ENCODE data around the gene ARMCX4. TPM values are rescaled to one million over a fixed set of nuclear protein-coding genes. Genes with fewer than 3 reads are reported as not detected.
"Not testable (repeated sequence)": the region's sequence is repeated elsewhere in the genome, so short reads cannot be mapped to it uniquely, and the experiment has no call there.

Gene ARMCX4
- total and polyA plus RNA-seq, 5 donors from 2014 or later: 0.20 to 8.6 (median 1.7) TPM; not detected in 2

DNA sequence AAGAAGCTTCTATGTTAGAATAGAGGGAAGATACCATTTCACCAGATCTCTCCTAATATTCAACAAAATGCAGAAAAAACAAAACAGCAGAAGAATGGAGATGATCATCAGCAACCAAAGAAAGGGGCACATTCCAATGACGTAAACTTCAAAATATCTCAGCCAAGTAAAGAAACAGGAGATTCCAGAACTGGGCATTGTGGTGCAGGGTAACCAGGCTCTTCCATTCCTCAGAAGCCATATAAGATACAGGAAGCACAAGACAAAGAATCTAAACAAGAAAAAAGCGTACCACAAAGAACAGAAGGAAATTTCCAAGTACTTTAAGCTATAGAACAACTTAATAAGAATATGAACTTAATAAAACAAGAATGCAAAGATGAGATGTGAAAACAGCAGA, 6.9 kb upstream of the ARMCX4 start:
- no peak for DNase-seq
- H3K9me3 ChIP-seq (ENCODE audit: control insufficient read depth in 2 of 2, low read length in 2 of 2): no peaks in the 10 kb centered on the region
- no peaks in the 10 kb centered on the region for H3K36me3 Mint-ChIP-seq
- no peaks in the 10 kb centered on the region for H3K4me1 Mint-ChIP-seq
- peaks cover 0 to 3% (median 0%) of the 10 kb centered on the region in 7 donors for H3K9me3 Mint-ChIP-seq
- H3K27ac ChIP-seq (ENCODE audit: insufficient read depth, low read length, poor library complexity, severe bottlenecking): no peak overlapping the region
- H3K4me3 Mint-ChIP-seq: no peak overlapping the region
- H3K36me3 ChIP-seq (ENCODE audit: control insufficient read depth, insufficient read depth, low read length): no peaks in the 10 kb centered on the region
- ATAC-seq (ENCODE audit: low read depth in 2 of 2): no peak
- no peak overlapping the region for H3K27ac Mint-ChIP-seq
- H3K27me3 Mint-ChIP-seq: no peaks in the 10 kb centered on the region
- H3K4me3 ChIP-seq (ENCODE audit: low read depth, low read length): no peak overlapping the region
- H3K27me3 ChIP-seq (ENCODE audit: control insufficient read depth, insufficient read depth, low read length): no peaks in the 10 kb centered on the region
- no peaks in the 10 kb centered on the region for H3K4me1 ChIP-seq (ENCODE audit: control insufficient read depth, insufficient read depth, low read length, poor library complexity, severe bottlenecking)

DNA sequence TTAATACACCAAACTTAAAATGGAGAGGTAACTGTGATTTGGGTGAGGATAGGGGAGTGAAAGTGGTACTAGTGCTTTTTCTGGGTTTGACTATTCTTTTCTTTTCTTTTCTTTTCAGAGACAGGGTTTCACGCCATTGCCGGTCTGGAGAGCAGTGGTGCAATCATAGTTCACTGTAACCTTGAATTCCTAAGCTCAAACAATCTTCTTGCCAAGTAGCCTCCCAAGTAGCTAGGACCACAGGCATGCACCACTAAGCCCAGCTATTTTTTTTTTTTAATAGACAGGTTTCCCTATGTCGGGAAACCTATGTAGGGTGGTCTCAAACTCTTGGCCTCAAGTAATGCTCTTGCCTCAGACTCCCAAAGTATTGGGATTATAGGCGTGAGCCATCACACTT, 3.0 kb upstream of the ARMCX4 start:
- H3K9me3 Mint-ChIP-seq: no peaks in the 10 kb centered on the region

DNA sequence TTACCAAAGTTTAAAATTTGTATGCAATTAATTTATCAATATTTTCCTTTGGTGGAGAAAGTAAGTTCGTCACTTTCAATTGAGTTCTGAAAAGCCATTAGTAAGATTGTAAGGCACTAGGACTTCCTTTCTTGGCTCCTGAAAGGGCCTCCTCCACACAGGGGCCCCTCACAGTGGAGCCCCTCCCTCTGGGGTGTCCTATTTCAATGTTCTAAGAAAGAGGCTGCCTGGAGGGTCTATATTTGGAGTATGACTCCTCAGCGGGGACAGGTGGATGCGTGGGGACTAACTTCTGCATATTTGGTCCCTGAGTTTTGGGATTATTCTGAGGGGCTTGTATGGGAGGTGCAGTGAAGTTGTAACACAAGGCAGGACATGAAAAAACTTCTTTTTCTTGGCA, 1.6 kb upstream of the ARMCX4 start:
- H3K27ac Mint-ChIP-seq: peak overlapping the region in 1 of 3 donors; percentile 44
- Histone ChIP-seq H3K9me3 (ENCODE audit: control insufficient read depth in 2 of 2, low read length in 2 of 2) (no peaks in the 10 kb centered on the region), H3K4me3 (ENCODE audit: low read depth, low read length) (no peak overlapping the region), H3K36me3 (ENCODE audit: control insufficient read depth, insufficient read depth, low read length) (no peaks in the 10 kb centered on the region), H3K27me3 (ENCODE audit: control insufficient read depth, insufficient read depth, low read length) (no peaks in the 10 kb centered on the region), H3K27ac (ENCODE audit: insufficient read depth, low read length, poor library complexity, severe bottlenecking) (no peak overlapping the region), H3K4me1 (ENCODE audit: control insufficient read depth, insufficient read depth, low read length, poor library complexity, severe bottlenecking) (no peaks in the 10 kb centered on the region)
- no peaks in the 10 kb centered on the region for H3K27me3 Mint-ChIP-seq
- no peaks in the 10 kb centered on the region for H3K9me3 Mint-ChIP-seq
- peak overlapping the region in 1 of 4 donors; percentile 6 for H3K4me3 Mint-ChIP-seq
- peaks cover 5% of the 10 kb centered on the region for H3K36me3 Mint-ChIP-seq
- no peak for ATAC-seq (ENCODE audit: low read depth in 2 of 2)
- peaks cover 0 to 7% (median 1%) of the 10 kb centered on the region in 4 donors for H3K4me1 Mint-ChIP-seq
- DNase-seq: no peak

More for the DNA sequence above, 3.0 kb upstream of the ARMCX4 start:
- no peak overlapping the region for H3K4me3 Mint-ChIP-seq
- Histone ChIP-seq H3K36me3 (ENCODE audit: control insufficient read depth, insufficient read depth, low read length) (no peaks in the 10 kb centered on the region), H3K27ac (ENCODE audit: insufficient read depth, low read length, poor library complexity, severe bottlenecking) (no peak overlapping the region), H3K9me3 (ENCODE audit: control insufficient read depth in 2 of 2, low read length in 2 of 2) (no peaks in the 10 kb centered on the region), H3K27me3 (ENCODE audit: control insufficient read depth, insufficient read depth, low read length) (no peaks in the 10 kb centered on the region), H3K4me3 (ENCODE audit: low read depth, low read length) (no peak overlapping the region), H3K4me1 (ENCODE audit: control insufficient read depth, insufficient read depth, low read length, poor library complexity, severe bottlenecking) (no peaks in the 10 kb centered on the region)
- H3K4me1 Mint-ChIP-seq: peaks cover 0 to 7% (median 1%) of the 10 kb centered on the region in 4 donors
- no peaks in the 10 kb centered on the region for H3K27me3 Mint-ChIP-seq
- no peaks in the 10 kb centered on the region for H3K36me3 Mint-ChIP-seq
- ATAC-seq (ENCODE audit: low read depth in 2 of 2) (no peak), DNase-seq (no peak)
- H3K27ac Mint-ChIP-seq: no peak overlapping the region

DNA sequence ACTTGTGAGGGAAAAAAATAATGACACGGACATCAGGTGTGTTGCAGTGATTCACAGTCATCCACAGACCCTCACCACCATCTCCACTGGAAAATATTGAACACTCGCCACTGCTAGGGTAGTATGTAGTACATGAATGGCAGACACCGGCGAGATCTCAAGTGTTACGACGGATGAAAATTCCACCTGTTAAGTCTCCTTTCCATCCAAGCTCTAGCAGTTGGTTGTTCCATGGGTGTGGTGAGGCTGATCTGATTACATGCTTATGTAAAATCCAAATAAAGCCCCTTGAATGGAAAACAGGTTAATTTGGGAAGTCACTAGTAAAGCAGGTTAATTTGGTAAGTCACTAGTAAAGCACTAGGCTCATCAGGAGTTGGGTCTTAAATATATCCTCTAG, 1.1 kb upstream of the ARMCX4 start:
- Mint-ChIP-seq H3K27ac (peak overlapping the region in 1 of 3 donors; percentile 44), H3K4me3 (no peak overlapping the region), H3K4me1 (peaks cover 0 to 7% (median 1%) of the 10 kb centered on the region in 4 donors), H3K36me3 (peaks cover 6% of the 10 kb centered on the region), H3K9me3 (no peaks in the 10 kb centered on the region), H3K27me3 (no peaks in the 10 kb centered on the region)
- no peak for DNase-seq
- H3K4me1 ChIP-seq (ENCODE audit: control insufficient read depth, insufficient read depth, low read length, poor library complexity, severe bottlenecking): no peaks in the 10 kb centered on the region
- no peak for ATAC-seq (ENCODE audit: low read depth in 2 of 2)
- no peak overlapping the region for H3K4me3 ChIP-seq (ENCODE audit: low read depth, low read length)
- H3K36me3 ChIP-seq (ENCODE audit: control insufficient read depth, insufficient read depth, low read length): no peaks in the 10 kb centered on the region
- H3K9me3 ChIP-seq (ENCODE audit: control insufficient read depth in 2 of 2, low read length in 2 of 2): no peaks in the 10 kb centered on the region
- no peaks in the 10 kb centered on the region for H3K27me3 ChIP-seq (ENCODE audit: control insufficient read depth, insufficient read depth, low read length)
- H3K27ac ChIP-seq (ENCODE audit: insufficient read depth, low read length, poor library complexity, severe bottlenecking): no peak overlapping the region

DNA sequence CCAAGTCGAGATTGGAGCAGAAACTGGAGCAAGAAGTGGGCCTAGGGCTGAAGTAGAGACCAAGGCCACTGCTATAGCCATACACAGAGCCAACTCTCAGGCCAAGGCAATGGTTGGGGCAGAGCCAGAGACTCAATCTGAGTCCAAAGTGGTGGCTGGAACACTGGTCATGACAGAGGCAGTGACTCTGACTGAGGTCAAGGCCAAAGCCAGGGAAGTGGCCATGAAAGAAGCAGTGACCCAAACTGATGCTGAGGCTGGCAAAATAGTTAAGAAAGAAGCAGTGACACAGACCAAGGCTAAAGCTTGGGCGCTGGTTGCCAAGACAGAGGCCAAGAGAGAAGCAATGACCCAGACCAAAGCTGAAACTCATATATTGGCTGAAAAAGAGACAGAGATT, 3.5 kb downstream of the ARMCX4 start:
- Histone ChIP-seq H3K27ac (ENCODE audit: insufficient read depth, low read length, poor library complexity, severe bottlenecking) (no peak overlapping the region), H3K36me3 (ENCODE audit: control insufficient read depth, insufficient read depth, low read length) (no peaks in the 10 kb centered on the region), H3K4me1 (ENCODE audit: control insufficient read depth, insufficient read depth, low read length, poor library complexity, severe bottlenecking) (no peaks in the 10 kb centered on the region), H3K9me3 (ENCODE audit: control insufficient read depth in 2 of 2, low read length in 2 of 2) (no peaks in the 10 kb centered on the region), H3K27me3 (ENCODE audit: control insufficient read depth, insufficient read depth, low read length) (no peaks in the 10 kb centered on the region), H3K4me3 (ENCODE audit: low read depth, low read length) (no peak overlapping the region)
- Mint-ChIP-seq H3K27me3 (no peaks in the 10 kb centered on the region), H3K9me3 (peaks cover 0 to 3% (median 0%) of the 10 kb centered on the region in 7 donors), H3K4me3 (no peak overlapping the region), H3K27ac (no peak overlapping the region), H3K36me3 (peaks cover 9% of the 10 kb centered on the region), H3K4me1 (peaks cover 0 to 10% (median 3%) of the 10 kb centered on the region in 4 donors)
- ATAC-seq (ENCODE audit: low read depth in 2 of 2) (no peak), DNase-seq (no peak)

DNA sequence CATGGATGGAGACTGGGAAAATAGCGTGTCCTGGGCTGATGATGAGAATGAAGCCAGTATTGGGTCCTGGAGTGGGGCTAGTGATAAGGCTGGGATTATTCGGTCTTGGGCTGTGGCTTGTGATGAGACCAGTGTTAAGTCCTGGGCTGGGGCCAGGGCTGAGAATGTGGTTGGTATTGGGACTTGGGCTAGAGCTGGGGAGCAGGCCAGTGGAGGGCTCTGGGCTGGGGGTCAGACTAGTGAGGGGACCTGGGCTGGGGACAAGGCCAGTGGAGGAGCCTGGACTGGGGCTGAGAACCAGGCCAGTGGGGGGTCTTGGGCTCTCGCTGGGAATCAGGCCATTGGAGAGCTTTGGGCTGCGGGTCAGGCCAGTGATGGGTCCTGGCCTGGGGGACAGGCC, 6.7 kb downstream of the ARMCX4 start:
- Histone ChIP-seq H3K27me3 (ENCODE audit: control insufficient read depth, insufficient read depth, low read length) (no peaks in the 10 kb centered on the region), H3K27ac (ENCODE audit: insufficient read depth, low read length, poor library complexity, severe bottlenecking) (no peak overlapping the region), H3K4me1 (ENCODE audit: control insufficient read depth, insufficient read depth, low read length, poor library complexity, severe bottlenecking) (no peaks in the 10 kb centered on the region), H3K36me3 (ENCODE audit: control insufficient read depth, insufficient read depth, low read length) (no peaks in the 10 kb centered on the region), H3K9me3 (ENCODE audit: control insufficient read depth in 2 of 2, low read length in 2 of 2) (no peaks in the 10 kb centered on the region), H3K4me3 (ENCODE audit: low read depth, low read length) (no peak overlapping the region)
- DNase-seq (no peak), ATAC-seq (ENCODE audit: low read depth in 2 of 2) (no peak)
- no peak overlapping the region for H3K4me3 Mint-ChIP-seq
- no peaks in the 10 kb centered on the region for H3K27me3 Mint-ChIP-seq
- H3K9me3 Mint-ChIP-seq: peaks cover 0 to 3% (median 0%) of the 10 kb centered on the region in 7 donors
- peak overlapping the region in 1 of 3 donors; percentile 15 for H3K27ac Mint-ChIP-seq
- peaks cover 9% of the 10 kb centered on the region for H3K36me3 Mint-ChIP-seq
- H3K4me1 Mint-ChIP-seq: peaks cover 0 to 3% (median 1%) of the 10 kb centered on the region in 4 donors

DNA sequence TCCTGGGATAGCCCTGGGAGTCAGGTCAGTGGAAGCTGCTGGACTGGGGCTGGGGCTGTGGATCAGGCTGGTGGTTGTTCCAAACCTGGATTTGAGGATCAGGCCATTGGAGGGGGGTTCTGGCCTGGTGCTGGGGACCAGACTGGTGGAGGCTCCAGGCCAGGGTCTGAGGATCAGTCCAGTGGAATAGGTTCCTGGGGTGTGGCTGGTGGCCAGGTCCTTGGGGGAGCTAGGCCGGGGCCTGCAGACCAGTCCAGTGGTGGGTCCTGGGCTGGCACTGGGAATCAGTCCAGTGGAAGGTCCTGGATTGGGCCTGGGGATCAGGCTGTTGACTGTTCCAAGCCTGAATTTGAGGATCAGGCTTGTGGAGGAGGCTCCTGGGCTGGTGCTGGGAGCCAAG, 8.0 kb downstream of the ARMCX4 start:
- no peak overlapping the region for H3K27ac ChIP-seq (ENCODE audit: insufficient read depth, low read length, poor library complexity, severe bottlenecking)
- no peaks in the 10 kb centered on the region for H3K36me3 ChIP-seq (ENCODE audit: control insufficient read depth, insufficient read depth, low read length)
- H3K27me3 ChIP-seq (ENCODE audit: control insufficient read depth, insufficient read depth, low read length): no peaks in the 10 kb centered on the region
- no peak overlapping the region for H3K4me3 ChIP-seq (ENCODE audit: low read depth, low read length)
- Mint-ChIP-seq H3K4me3 (no peak overlapping the region), H3K9me3 (peaks cover 0 to 3% (median 0%) of the 10 kb centered on the region in 7 donors), H3K27me3 (no peaks in the 10 kb centered on the region), H3K4me1 (peaks cover 0 to 3% (median 1%) of the 10 kb centered on the region in 4 donors), H3K36me3 (peaks cover 9% of the 10 kb centered on the region), H3K27ac (no peak overlapping the region)
- DNase-seq (no peak), ATAC-seq (ENCODE audit: low read depth in 2 of 2) (no peak)
- H3K9me3 ChIP-seq (ENCODE audit: control insufficient read depth in 2 of 2, low read length in 2 of 2): no peaks in the 10 kb centered on the region
- H3K4me1 ChIP-seq (ENCODE audit: control insufficient read depth, insufficient read depth, low read length, poor library complexity, severe bottlenecking): no peaks in the 10 kb centered on the region

DNA sequence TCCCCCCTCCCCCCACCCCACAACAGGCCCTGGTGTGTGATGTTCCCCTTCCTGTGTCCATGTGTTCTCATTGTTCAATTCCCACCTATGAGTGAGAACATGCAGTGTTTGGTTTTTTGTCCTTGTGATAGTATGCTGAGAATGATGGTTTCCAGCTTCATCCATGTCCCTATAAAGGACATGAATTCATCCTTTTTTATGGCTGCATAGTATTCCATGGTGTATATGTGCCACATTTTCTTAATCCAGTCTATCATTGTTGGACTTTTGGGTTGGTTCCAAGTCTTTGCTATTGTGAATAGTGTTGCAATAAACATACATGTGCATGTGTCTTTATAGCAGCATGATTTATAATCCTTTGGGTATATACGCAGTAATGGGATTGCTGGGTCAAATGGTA, 17.7 kb downstream of the ARMCX4 start:
- not testable (repeated sequence) for H3K27ac ChIP-seq (ENCODE audit: insufficient read depth, low read length, poor library complexity, severe bottlenecking); H3K4me3 ChIP-seq (ENCODE audit: low read depth, low read length); H3K9me3 ChIP-seq (ENCODE audit: control insufficient read depth in 2 of 2, low read length in 2 of 2); H3K27me3 Mint-ChIP-seq; H3K27ac Mint-ChIP-seq; ATAC-seq (ENCODE audit: low read depth in 2 of 2); H3K36me3 ChIP-seq (ENCODE audit: control insufficient read depth, insufficient read depth, low read length); H3K4me3 Mint-ChIP-seq; DNase-seq; H3K4me1 ChIP-seq (ENCODE audit: control insufficient read depth, insufficient read depth, low read length, poor library complexity, severe bottlenecking); H3K27me3 ChIP-seq (ENCODE audit: control insufficient read depth, insufficient read depth, low read length); H3K9me3 Mint-ChIP-seq; H3K4me1 Mint-ChIP-seq; H3K36me3 Mint-ChIP-seq

Measured in CD4-positive, CD25-positive, alpha-beta regulatory T cell (primary cell).